ENCODE data around the gene CERS6.

The CERS6 gene

DNA sequence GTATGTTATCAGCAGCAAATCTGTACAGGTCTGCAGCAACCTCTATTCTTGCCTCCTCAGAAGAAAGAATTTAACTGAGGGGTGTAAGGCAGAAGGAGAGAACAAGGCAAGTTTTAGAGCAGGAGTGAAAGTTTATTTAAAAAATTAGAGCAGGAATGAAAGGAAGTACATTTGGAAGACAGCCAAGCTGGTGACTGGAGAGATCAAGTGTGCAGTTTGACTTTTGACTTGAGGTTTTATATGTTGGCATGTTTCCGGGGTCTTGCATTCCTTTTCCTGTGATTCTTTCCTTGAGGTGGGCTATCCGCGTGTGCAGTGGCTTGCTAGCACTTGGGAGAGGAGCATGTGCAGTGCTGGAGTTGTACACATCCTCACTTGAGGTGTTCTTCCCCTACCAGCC lies 16.5 kb upstream of the CERS6 start:
- H3K4me1 ChIP-seq (ENCODE audit: control insufficient read depth, insufficient read depth, low read length): no peaks in the 10 kb centered on the region
- no peak overlapping the region for H3K4me3 ChIP-seq (ENCODE audit: low read depth, low read length)
- TF ChIP-seq, protein P1, sequence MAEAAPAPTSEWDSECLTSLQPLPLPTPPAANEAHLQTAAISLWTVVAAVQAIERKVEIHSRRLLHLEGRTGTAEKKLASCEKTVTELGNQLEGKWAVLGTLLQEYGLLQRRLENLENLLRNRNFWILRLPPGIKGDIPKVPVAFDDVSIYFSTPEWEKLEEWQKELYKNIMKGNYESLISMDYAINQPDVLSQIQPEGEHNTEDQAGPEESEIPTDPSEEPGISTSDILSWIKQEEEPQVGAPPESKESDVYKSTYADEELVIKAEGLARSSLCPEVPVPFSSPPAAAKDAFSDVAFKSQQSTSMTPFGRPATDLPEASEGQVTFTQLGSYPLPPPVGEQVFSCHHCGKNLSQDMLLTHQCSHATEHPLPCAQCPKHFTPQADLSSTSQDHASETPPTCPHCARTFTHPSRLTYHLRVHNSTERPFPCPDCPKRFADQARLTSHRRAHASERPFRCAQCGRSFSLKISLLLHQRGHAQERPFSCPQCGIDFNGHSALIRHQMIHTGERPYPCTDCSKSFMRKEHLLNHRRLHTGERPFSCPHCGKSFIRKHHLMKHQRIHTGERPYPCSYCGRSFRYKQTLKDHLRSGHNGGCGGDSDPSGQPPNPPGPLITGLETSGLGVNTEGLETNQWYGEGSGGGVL (tag by site-specific recombination; IDR thresholded peaks at IDR 0.05): no peak
- TF ChIP-seq HOXA7 (CRISPR knock-in tag; IDR thresholded peaks at IDR 0.05; ENCODE audit: borderline replicate concordance): no peak
- TF ChIP-seq, protein P2, sequence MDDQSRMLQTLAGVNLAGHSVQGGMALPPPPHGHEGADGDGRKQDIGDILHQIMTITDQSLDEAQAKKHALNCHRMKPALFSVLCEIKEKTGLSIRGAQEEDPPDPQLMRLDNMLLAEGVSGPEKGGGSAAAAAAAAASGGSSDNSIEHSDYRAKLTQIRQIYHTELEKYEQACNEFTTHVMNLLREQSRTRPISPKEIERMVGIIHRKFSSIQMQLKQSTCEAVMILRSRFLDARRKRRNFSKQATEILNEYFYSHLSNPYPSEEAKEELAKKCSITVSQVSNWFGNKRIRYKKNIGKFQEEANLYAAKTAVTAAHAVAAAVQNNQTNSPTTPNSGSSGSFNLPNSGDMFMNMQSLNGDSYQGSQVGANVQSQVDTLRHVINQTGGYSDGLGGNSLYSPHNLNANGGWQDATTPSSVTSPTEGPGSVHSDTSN (CRISPR knock-in tag; IDR thresholded peaks at IDR 0.05): no peak
- no peak for TF ChIP-seq TRIM28 (IDR thresholded peaks at IDR 0.05; ENCODE audit: borderline replicate concordance, low read length)
- TF ChIP-seq ZBTB48 (tag by site-specific recombination; IDR thresholded peaks at IDR 0.05): no peak
- no peak for TF ChIP-seq ZNF830 (tag by site-specific recombination; IDR thresholded peaks at IDR 0.05; ENCODE audit: low read depth)
- TF ChIP-seq REST (tag by site-specific recombination; IDR thresholded peaks at IDR 0.05): no peak
- TF ChIP-seq ZNF184 (tag by site-specific recombination; IDR thresholded peaks at IDR 0.05): no peak
- no peak for TF ChIP-seq ZNF660 (tag by site-specific recombination; IDR thresholded peaks at IDR 0.05)
- TF ChIP-seq GLIS2 (tag by site-specific recombination; IDR thresholded peaks at IDR 0.05): no peak
- no peak for TF ChIP-seq OVOL3 (tag by site-specific recombination; IDR thresholded peaks at IDR 0.05)
- TF ChIP-seq, protein P3, sequence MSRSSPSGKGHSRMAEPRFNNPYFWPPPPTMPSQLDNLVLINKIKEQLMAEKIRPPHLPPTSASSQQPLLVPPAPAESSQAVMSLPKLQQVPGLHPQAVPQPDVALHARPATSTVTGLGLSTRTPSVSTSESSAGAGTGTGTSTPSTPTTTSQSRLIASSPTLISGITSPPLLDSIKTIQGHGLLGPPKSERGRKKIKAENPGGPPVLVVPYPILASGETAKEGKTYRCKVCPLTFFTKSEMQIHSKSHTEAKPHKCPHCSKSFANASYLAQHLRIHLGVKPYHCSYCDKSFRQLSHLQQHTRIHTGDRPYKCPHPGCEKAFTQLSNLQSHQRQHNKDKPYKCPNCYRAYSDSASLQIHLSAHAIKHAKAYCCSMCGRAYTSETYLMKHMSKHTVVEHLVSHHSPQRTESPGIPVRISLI (tag by site-specific recombination; IDR thresholded peaks at IDR 0.05): no peak
- no peak for TF ChIP-seq ZBTB21 (tag by site-specific recombination; IDR thresholded peaks at IDR 0.05)
- TF ChIP-seq ZNF488 (tag by site-specific recombination; IDR thresholded peaks at IDR 0.05): no peak
- TF ChIP-seq ZNF707 (tag by site-specific recombination; IDR thresholded peaks at IDR 0.05): no peak
- no peak overlapping the region for H3K27ac ChIP-seq (ENCODE audit: extremely low read depth, low read depth, low read length)
- CTCF ChIA-PET: no interaction called here
- H3K36me3 ChIP-seq (ENCODE audit: control insufficient read depth in 2 of 2, insufficient read depth in 1 of 2, low read length in 2 of 2): no peaks in the 10 kb centered on the region
- H3K9me3 ChIP-seq (ENCODE audit: control insufficient read depth, insufficient read depth, low read depth, low read length): no peaks in the 10 kb centered on the region
- POLR2A ChIA-PET: no interaction called here

DNA sequence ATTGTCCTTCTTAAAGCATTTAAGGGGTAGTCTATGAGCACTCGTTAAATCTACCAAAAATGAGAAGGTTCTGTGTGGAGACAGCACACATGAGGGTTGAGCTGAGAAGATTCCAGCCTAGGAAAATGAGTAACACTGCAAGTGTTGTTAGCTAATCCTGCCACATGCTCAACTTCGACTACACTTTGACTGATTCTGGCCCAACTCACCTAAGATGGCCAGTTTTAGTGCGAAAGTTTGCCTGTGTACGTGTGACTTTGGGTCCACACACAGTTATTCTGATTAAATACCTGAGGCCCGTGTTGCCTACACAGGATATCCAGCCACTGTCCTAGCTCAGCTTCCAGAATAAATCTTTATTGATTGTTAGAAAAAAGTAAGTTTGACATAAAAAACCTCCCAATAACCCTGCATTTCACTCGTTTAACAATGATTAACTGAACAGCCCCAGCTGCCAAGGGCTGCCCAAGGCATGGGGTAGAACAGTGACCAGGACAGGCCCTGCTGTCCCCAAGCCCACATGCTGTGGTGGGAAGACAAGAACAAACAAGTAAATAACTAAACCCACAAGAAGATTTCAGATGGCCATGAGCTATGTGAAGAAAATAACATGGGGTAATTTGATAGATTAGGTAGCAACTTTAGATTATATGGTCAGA lies 14.7 kb upstream of the CERS6 start:
- Histone ChIP-seq H3K4me1 (ENCODE audit: control insufficient read depth, insufficient read depth, low read length) (no peaks in the 10 kb centered on the region), H3K4me3 (ENCODE audit: low read depth, low read length) (no peak overlapping the region), H3K9me3 (ENCODE audit: control insufficient read depth, insufficient read depth, low read depth, low read length) (no peaks in the 10 kb centered on the region), H3K36me3 (ENCODE audit: control insufficient read depth in 2 of 2, insufficient read depth in 1 of 2, low read length in 2 of 2) (no peaks in the 10 kb centered on the region), H3K27ac (ENCODE audit: extremely low read depth, low read depth, low read length) (no peak overlapping the region)
- TF ChIP-seq ZNF692 (tag by site-specific recombination; IDR thresholded peaks at IDR 0.05) (no peak), ZNF792 (tag by site-specific recombination; IDR thresholded peaks at IDR 0.05) (no peak), ZNF354C (tag by site-specific recombination; IDR thresholded peaks at IDR 0.05; ENCODE audit: borderline replicate concordance, low read depth) (no peak)
- ChIA-PET POLR2A (no interaction called here), CTCF (interaction anchor here (0.6 to 1.5 kb wide), 4 partner anchors 14 to 346 kb away, joined by 3 to 5 read pairs (median 4); no protein-coding TSS in a partner anchor)
